ENCODE results near the gene RNF112. TPM values are rescaled to one million over a fixed set of nuclear protein-coding genes. Genes with fewer than 3 reads are reported as not detected.
"Not testable (repeated sequence)": the region's sequence is repeated elsewhere in the genome, so short reads cannot be mapped to it uniquely, and the experiment has no call there.

Gene RNF112
- total RNA-seq, 3 donors from 2014 or later = 2.4 to 13.4 (median 3.4) TPM

- H3K36me3 ChIP-seq (ENCODE audit: low read depth) = no peaks in the 10 kb centered on the region
- TF ChIP-seq CTCF (IDR thresholded peaks at IDR 0.05) = no peak
- no peaks in the 10 kb centered on the region for H3K4me1 ChIP-seq (ENCODE audit: low read depth)
- DNase-seq = no peak
- ATAC-seq = no peak
- intact Hi-C loops (cut with DNase I, micrococcal nuclease) = no loop called here
- no peak overlapping the region for H3K4me3 ChIP-seq
- no peaks in the 10 kb centered on the region for H3K9me3 ChIP-seq
These were observed 22.2 kb downstream of the RNF112 start for GRCh38 chr17:19433255-19433654.

GRCh38 chr17:19433727-19434340 lies 22.8 kb downstream of the RNF112 start:
- H3K9me3 ChIP-seq = no peaks in the 10 kb centered on the region
- intact Hi-C loops (cut with DNase I, micrococcal nuclease) = no loop called here
- DNase-seq (no peak), ATAC-seq (no peak)
- no peaks in the 10 kb centered on the region for H3K4me1 ChIP-seq (ENCODE audit: low read depth)
- H3K36me3 ChIP-seq (ENCODE audit: low read depth) = no peaks in the 10 kb centered on the region
- no peak overlapping the region for H3K4me3 ChIP-seq
- no peak for TF ChIP-seq CTCF (IDR thresholded peaks at IDR 0.05)

- Histone ChIP-seq H3K9me3 (peaks cover 2% of the 10 kb centered on the region), H3K4me3 (no peak overlapping the region), H3K4me1 (ENCODE audit: low read depth) (no peaks in the 10 kb centered on the region), H3K36me3 (ENCODE audit: low read depth) (no peaks in the 10 kb centered on the region)
- TF ChIP-seq CTCF (IDR thresholded peaks at IDR 0.05) = no peak
- intact Hi-C loops (cut with DNase I, micrococcal nuclease) = no loop called here
- ATAC-seq (no peak), DNase-seq (no peak)
These were observed 29.4 kb downstream of the RNF112 start for GRCh38 chr17:19440421-19440820.

- H3K36me3 ChIP-seq (ENCODE audit: low read depth); DNase-seq; H3K4me1 ChIP-seq (ENCODE audit: low read depth); ATAC-seq; H3K9me3 ChIP-seq; intact Hi-C loops (cut with DNase I, micrococcal nuclease); H3K4me3 ChIP-seq: not testable (repeated sequence)
These were observed 30.3 kb downstream of the RNF112 start for GRCh38 chr17:19441288-19441687.

GRCh38 chr17:19442731-19443130 lies 31.7 kb downstream of the RNF112 start:
- Histone ChIP-seq H3K4me1 (ENCODE audit: low read depth) (no peaks in the 10 kb centered on the region), H3K9me3 (peaks cover 2% of the 10 kb centered on the region), H3K36me3 (ENCODE audit: low read depth) (no peaks in the 10 kb centered on the region), H3K4me3 (no peak overlapping the region)
- intact Hi-C loops (cut with DNase I, micrococcal nuclease) = no loop called here
- DNase-seq (no peak), ATAC-seq (no peak)
- no peak for TF ChIP-seq CTCF (IDR thresholded peaks at IDR 0.05)

GRCh38 chr17:19443148-19443547 lies 32.1 kb downstream of the RNF112 start:
- no peak for TF ChIP-seq CTCF (IDR thresholded peaks at IDR 0.05)
- ATAC-seq = no peak

More at GRCh38 chr17:19443148-19443547, 32.1 kb downstream of the RNF112 start:
- intact Hi-C loops (cut with DNase I, micrococcal nuclease) = no loop called here
- DNase-seq = no peak
- Histone ChIP-seq H3K4me1 (ENCODE audit: low read depth) (no peaks in the 10 kb centered on the region), H3K9me3 (peaks cover 2% of the 10 kb centered on the region), H3K4me3 (no peak overlapping the region), H3K36me3 (ENCODE audit: low read depth) (no peaks in the 10 kb centered on the region)

All from mucosa of descending colon (tissue), 3 donors.